Liver (tissue), 3 donors: ENCODE data around the gene NIPAL3.

Experiments used
- GABPA ChIP-seq, 2 donors: IDR thresholded peaks in 1 of 2; conservative IDR thresholded peaks in 1 of 2; 2 replicates each; pipeline ENCODE4 v1.6.1; 2016; ENCODE audit warnings: antibody characterized with exemption in 2 of 2, mild to moderate bottlenecking in 1 of 2, moderate library complexity in 1 of 2
- HNF4G ChIP-seq: IDR thresholded peaks from 2 replicates; pipeline ENCODE4 v1.6.1; 2016; ENCODE audit warnings: antibody characterized with exemption
- JUND ChIP-seq, 2 donors: IDR thresholded peaks; 2 replicates each; pipeline ENCODE4 v1.6.1; 2016; ENCODE audit warnings: antibody characterized with exemption in 2 of 2
- RAD21 ChIP-seq, 2 donors: IDR thresholded peaks; 2 replicates each; pipeline ENCODE4 v1.6.1; 2016; ENCODE audit warnings: antibody characterized with exemption in 2 of 2, mild to moderate bottlenecking in 2 of 2
- SP1 ChIP-seq: IDR thresholded peaks from 2 replicates; pipeline ENCODE4 v1.6.1; 2018; ENCODE audit warnings: antibody characterized with exemption, mild to moderate bottlenecking
- TAF1 ChIP-seq: conservative IDR thresholded peaks from 2 replicates; pipeline ENCODE4 v1.6.1; 2016; ENCODE audit warnings: antibody characterized with exemption, mild to moderate bottlenecking
- YY1 ChIP-seq: IDR thresholded peaks from 2 replicates; pipeline ENCODE4 v1.6.1; 2016; ENCODE audit warnings: antibody characterized with exemption, mild to moderate bottlenecking
- TF ChIP-seq, protein P1 (sequence below): fragments of 150-350 bp; IDR thresholded peaks from 2 replicates; pipeline ENCODE4 v1.5.1; 2017; ENCODE audit warnings: improper control_type of control experiment, low read depth, low read length; ENCODE audit not compliant: missing input control
- TF ChIP-seq, protein P2 (sequence below): IDR thresholded peaks from 2 replicates; pipeline ENCODE4 v1.6.1; 2016; ENCODE audit warnings: antibody characterized with exemption
- TF ChIP-seq, protein P3 (sequence below): IDR thresholded peaks from 2 replicates; pipeline ENCODE4 v1.6.1; 2016; ENCODE audit warnings: antibody characterized with exemption
- TF ChIP-seq, protein P4 (sequence below): IDR thresholded peaks from 2 replicates; pipeline ENCODE4 v1.6.1; 2016; ENCODE audit warnings: antibody characterized with exemption, mild to moderate bottlenecking
- donor health status: healthy.
- donor health status: healthy.

DNA sequence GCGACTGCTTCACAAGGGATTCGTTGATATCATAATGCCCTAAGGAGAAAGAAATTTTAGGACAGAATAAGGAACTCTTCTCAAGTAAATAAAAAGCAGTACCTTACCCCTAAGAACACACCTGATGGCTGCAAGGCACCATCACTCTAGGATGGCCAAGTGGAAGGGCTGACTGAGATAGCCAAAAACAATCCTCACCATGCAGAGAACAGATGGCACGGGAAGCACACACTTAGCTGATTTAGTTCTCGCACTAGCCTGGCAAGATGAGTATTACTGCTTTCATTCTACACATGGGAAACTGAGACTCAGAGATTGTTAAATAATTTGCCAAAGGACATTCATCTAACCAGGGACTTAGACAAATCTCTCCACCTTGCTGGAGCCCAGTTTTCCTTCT, 45.8 kb upstream of the NIPAL3 start:
- TF ChIP-seq, protein P1, sequence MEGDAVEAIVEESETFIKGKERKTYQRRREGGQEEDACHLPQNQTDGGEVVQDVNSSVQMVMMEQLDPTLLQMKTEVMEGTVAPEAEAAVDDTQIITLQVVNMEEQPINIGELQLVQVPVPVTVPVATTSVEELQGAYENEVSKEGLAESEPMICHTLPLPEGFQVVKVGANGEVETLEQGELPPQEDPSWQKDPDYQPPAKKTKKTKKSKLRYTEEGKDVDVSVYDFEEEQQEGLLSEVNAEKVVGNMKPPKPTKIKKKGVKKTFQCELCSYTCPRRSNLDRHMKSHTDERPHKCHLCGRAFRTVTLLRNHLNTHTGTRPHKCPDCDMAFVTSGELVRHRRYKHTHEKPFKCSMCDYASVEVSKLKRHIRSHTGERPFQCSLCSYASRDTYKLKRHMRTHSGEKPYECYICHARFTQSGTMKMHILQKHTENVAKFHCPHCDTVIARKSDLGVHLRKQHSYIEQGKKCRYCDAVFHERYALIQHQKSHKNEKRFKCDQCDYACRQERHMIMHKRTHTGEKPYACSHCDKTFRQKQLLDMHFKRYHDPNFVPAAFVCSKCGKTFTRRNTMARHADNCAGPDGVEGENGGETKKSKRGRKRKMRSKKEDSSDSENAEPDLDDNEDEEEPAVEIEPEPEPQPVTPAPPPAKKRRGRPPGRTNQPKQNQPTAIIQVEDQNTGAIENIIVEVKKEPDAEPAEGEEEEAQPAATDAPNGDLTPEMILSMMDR = no peak
- no peak for TF ChIP-seq HNF4G
- no peak for TF ChIP-seq GABPA (IDR thresholded peaks at IDR 0.05 in 1 of 2, conservative IDR thresholded peaks at IDR 0.05 in 1 of 2)
- TF ChIP-seq SP1 = no peak
- TF ChIP-seq, protein P2, sequence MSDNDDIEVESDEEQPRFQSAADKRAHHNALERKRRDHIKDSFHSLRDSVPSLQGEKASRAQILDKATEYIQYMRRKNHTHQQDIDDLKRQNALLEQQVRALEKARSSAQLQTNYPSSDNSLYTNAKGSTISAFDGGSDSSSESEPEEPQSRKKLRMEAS = no peak
- TF ChIP-seq, protein P3, sequence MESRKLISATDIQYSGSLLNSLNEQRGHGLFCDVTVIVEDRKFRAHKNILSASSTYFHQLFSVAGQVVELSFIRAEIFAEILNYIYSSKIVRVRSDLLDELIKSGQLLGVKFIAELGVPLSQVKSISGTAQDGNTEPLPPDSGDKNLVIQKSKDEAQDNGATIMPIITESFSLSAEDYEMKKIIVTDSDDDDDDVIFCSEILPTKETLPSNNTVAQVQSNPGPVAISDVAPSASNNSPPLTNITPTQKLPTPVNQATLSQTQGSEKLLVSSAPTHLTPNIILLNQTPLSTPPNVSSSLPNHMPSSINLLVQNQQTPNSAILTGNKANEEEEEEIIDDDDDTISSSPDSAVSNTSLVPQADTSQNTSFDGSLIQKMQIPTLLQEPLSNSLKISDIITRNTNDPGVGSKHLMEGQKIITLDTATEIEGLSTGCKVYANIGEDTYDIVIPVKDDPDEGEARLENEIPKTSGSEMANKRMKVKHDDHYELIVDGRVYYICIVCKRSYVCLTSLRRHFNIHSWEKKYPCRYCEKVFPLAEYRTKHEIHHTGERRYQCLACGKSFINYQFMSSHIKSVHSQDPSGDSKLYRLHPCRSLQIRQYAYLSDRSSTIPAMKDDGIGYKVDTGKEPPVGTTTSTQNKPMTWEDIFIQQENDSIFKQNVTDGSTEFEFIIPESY = no peak
- no peak for TF ChIP-seq RAD21 (IDR thresholded peaks at IDR 0.05)
- TF ChIP-seq TAF1 = no peak
- TF ChIP-seq, protein P4, sequence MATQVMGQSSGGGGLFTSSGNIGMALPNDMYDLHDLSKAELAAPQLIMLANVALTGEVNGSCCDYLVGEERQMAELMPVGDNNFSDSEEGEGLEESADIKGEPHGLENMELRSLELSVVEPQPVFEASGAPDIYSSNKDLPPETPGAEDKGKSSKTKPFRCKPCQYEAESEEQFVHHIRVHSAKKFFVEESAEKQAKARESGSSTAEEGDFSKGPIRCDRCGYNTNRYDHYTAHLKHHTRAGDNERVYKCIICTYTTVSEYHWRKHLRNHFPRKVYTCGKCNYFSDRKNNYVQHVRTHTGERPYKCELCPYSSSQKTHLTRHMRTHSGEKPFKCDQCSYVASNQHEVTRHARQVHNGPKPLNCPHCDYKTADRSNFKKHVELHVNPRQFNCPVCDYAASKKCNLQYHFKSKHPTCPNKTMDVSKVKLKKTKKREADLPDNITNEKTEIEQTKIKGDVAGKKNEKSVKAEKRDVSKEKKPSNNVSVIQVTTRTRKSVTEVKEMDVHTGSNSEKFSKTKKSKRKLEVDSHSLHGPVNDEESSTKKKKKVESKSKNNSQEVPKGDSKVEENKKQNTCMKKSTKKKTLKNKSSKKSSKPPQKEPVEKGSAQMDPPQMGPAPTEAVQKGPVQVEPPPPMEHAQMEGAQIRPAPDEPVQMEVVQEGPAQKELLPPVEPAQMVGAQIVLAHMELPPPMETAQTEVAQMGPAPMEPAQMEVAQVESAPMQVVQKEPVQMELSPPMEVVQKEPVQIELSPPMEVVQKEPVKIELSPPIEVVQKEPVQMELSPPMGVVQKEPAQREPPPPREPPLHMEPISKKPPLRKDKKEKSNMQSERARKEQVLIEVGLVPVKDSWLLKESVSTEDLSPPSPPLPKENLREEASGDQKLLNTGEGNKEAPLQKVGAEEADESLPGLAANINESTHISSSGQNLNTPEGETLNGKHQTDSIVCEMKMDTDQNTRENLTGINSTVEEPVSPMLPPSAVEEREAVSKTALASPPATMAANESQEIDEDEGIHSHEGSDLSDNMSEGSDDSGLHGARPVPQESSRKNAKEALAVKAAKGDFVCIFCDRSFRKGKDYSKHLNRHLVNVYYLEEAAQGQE = no peak
- TF ChIP-seq YY1 = no peak
- no peak for TF ChIP-seq JUND (IDR thresholded peaks at IDR 0.05)
